DND-41 (cell line): ENCODE results near the gene KCNJ15.

Experiments used
- ATAC-seq: fragments of 200-7000 bp; cut with Tn5 transposase; 3 replicates; pipeline ENCODE4 v1.9.1; 2021; ENCODE audit warnings: low read depth; ENCODE audit not compliant: insufficient read depth
- DNase-seq: peaks from one replicate; pipeline ENCODE4 v3.0.0-alpha.2; 2020
- H2AFZ ChIP-seq: 2 replicates; pipeline ENCODE4 v1.6.0; 2012; ENCODE audit warnings: low read depth, low read length
- H3K27ac ChIP-seq: 2 replicates; pipeline ENCODE4 v1.5.1; 2012; ENCODE audit warnings: low read length, inconsistent platforms
- H3K27me3 ChIP-seq: fragments of 200-600 bp; sonication (generic); 2 replicates; pipeline ENCODE4 v1.6.0; 2012; ENCODE audit warnings: low read length, mild to moderate bottlenecking, inconsistent platforms; ENCODE audit not compliant: insufficient read depth, poor library complexity
- H3K36me3 ChIP-seq: 2 replicates; pipeline ENCODE4 v1.5.1; 2012; ENCODE audit warnings: low read length, inconsistent platforms; ENCODE audit not compliant: insufficient read depth
- H3K4me1 ChIP-seq: 2 replicates; pipeline ENCODE4 v1.5.1; 2012; ENCODE audit warnings: mild to moderate bottlenecking, low read length; ENCODE audit not compliant: insufficient read depth
- H3K4me2 ChIP-seq: 2 replicates; pipeline ENCODE4 v1.6.0; 2012; ENCODE audit warnings: mild to moderate bottlenecking, moderate library complexity, low read length, inconsistent platforms; ENCODE audit not compliant: insufficient read depth
- H3K4me3 ChIP-seq, 2 experiments: fragments of 200-600 bp in 1 of 2; shearing (Covaris generic) in 1 of 2; 2 replicates each; pipeline ENCODE4 v1.5.1; 2012 to 2016; ENCODE audit warnings: inconsistent platforms in 2 of 2, low read length in 2 of 2, mild to moderate bottlenecking in 2 of 2, low read depth in 1 of 2, moderate library complexity in 1 of 2
- H3K79me2 ChIP-seq: 2 replicates; pipeline ENCODE4 v1.6.0; 2012; ENCODE audit warnings: low read length, inconsistent platforms; ENCODE audit not compliant: insufficient read depth
- H3K9ac ChIP-seq: 2 replicates; pipeline ENCODE4 v1.6.0; 2012; ENCODE audit warnings: low read depth, mild to moderate bottlenecking, inconsistent platforms, low read length, moderate library complexity
- H3K9me3 ChIP-seq: 2 replicates; pipeline ENCODE4 v1.5.1; 2012; ENCODE audit warnings: low read length, moderate library complexity, mild to moderate bottlenecking, inconsistent platforms; ENCODE audit not compliant: insufficient read depth, severe bottlenecking
- H4K20me1 ChIP-seq: 2 replicates; pipeline ENCODE4 v1.6.0; 2012; ENCODE audit warnings: low read length; ENCODE audit not compliant: insufficient read depth
- CTCF ChIP-seq: IDR thresholded peaks from 2 replicates; pipeline ENCODE4 v1.5.1; 2012; ENCODE audit warnings: borderline replicate concordance, low read length, moderate library complexity, mild to moderate bottlenecking; ENCODE audit not compliant: poor library complexity, severe bottlenecking; ENCODE audit errors: extremely low read depth
- EZH2 ChIP-seq: IDR thresholded peaks from 3 replicates; pipeline ENCODE4 v1.6.1; 2012; ENCODE audit warnings: borderline replicate concordance, low read depth, mild to moderate bottlenecking, moderate library complexity, low read length, inconsistent platforms; ENCODE audit not compliant: severe bottlenecking

The KCNJ15 gene

DNA sequence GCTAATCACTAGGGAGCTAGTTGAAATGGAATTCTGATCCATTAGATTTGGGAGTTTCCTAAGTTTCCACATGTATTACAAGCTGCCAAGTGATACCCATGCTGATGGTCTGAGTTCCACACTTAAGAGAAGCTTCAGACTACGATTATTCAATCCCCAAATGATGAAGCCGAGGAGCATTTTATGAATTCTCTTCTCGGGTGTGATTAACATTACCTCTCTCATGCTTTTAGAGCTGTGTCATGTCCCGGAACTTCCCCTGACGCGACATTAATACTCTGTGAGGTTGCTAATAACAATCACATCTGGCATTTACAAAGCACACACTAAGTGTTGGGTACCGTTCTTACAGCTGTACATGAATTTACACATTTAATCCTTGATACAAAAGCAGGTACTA lies 63.0 kb downstream of the KCNJ15 start:
- Histone ChIP-seq H3K9me3 (no peaks in the 10 kb centered on the region), H3K4me1 (0 out of 2 replicates have a peak, but pooled peaks cover 10% of the 10 kb centered on the region), H3K4me2 (no peak overlapping the region), H3K27ac (no peak overlapping the region), H3K27me3 (peaks cover 11% of the 10 kb centered on the region), H4K20me1 (no peaks in the 10 kb centered on the region), H3K36me3 (no peaks in the 10 kb centered on the region), H3K79me2 (no peaks in the 10 kb centered on the region), H2AFZ (no peak overlapping the region), H3K4me3 (no peak overlapping the region), H3K9ac (no peak overlapping the region)
- DNase-seq = no peak
- no peak for TF ChIP-seq CTCF
- TF ChIP-seq EZH2 = no peak
- no peak for ATAC-seq

DNA sequence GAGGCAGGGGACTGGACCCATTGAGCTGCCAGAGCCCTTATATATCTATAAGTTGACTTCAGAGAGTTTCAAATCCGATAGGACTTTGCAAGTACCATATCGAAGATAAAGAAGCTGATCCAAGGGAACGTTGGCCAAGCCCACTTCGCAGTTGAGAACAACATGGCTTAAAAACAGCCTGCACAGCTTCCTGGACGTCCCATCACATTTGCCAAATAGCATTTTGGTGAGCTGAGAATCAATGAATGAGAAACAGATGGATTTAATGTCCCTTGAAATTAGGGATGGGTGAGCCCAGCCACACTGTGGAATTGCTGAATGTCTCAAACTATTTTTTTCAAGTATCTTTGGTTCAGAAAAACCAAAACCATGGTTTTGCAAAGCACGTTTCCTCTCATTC lies 64.8 kb downstream of the KCNJ15 start:
- peaks cover 15% of the 10 kb centered on the region for H3K27me3 ChIP-seq
- ATAC-seq = no peak
- H3K36me3 ChIP-seq = no peaks in the 10 kb centered on the region
- no peak for TF ChIP-seq EZH2
- TF ChIP-seq CTCF = no peak
- no peak overlapping the region for H3K9ac ChIP-seq
- H4K20me1 ChIP-seq = no peaks in the 10 kb centered on the region
- H3K27ac ChIP-seq = no peak overlapping the region
- H3K9me3 ChIP-seq = no peaks in the 10 kb centered on the region
- 0 out of 2 replicates have a peak, but pooled peaks cover 10% of the 10 kb centered on the region for H3K4me1 ChIP-seq
- DNase-seq = no peak
- no peak overlapping the region for H3K4me3 ChIP-seq
- H3K79me2 ChIP-seq = no peaks in the 10 kb centered on the region
- no peak overlapping the region for H3K4me2 ChIP-seq
- no peak overlapping the region for H2AFZ ChIP-seq

DNA sequence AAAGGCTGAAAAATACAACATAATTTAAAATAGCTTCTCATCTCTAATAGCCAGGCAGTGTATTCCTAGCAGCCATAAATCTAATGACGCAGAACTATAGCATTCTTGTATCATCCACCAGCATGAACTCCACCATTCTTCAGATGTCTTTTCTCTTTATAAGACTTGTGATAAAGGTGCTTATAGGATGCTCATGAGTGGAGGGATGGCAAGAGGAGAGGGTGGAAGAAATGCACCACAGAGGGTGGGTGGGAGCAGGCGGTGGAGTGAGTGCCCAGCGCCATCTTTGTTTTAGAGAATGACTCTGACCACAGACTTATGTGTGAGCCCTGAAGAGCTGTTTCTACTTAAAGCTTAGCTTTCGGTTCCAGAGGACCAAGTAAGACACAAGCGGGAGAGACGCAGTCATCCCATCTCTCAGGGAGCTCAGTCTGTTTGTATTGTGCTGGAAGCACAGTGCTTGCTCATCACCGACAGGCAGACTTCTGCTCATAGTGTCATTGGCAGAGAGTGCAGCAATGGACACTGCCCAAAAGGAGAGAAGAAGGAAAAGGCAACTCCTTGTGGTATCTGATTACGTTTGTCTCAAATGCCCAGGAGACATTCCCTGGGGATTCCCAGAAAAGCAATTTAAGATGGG lies 65.6 kb downstream of the KCNJ15 start:
- TF ChIP-seq EZH2 (no peak), CTCF (no peak)
- Histone ChIP-seq H2AFZ (no peak overlapping the region), H3K79me2 (no peaks in the 10 kb centered on the region), H3K27ac (no peak overlapping the region), H3K9ac (no peak overlapping the region), H3K4me2 (no peak overlapping the region), H3K27me3 (peaks cover 15% of the 10 kb centered on the region), H3K4me1 (0 out of 2 replicates have a peak, but pooled peaks cover 10% of the 10 kb centered on the region), H3K9me3 (no peaks in the 10 kb centered on the region), H4K20me1 (no peaks in the 10 kb centered on the region), H3K4me3 (no peak overlapping the region), H3K36me3 (no peaks in the 10 kb centered on the region)
- no peak for DNase-seq
- ATAC-seq = no peak
